GM12878 (cell line): ENCODE measurements around the gene SIAH2. TPM values are rescaled to one million over a fixed set of nuclear protein-coding genes. Genes with fewer than 3 reads are reported as not detected.

Experiments used
- CREM ChIP-seq: IDR thresholded peaks from 2 replicates; pipeline ENCODE4 v1.6.1; 2014; ENCODE audit warnings: antibody characterized with exemption, low read depth
- EGR1 ChIP-seq, 2 experiments: IDR thresholded peaks; 1 replicate in 1 of 2; 2 replicates in 1 of 2; pipeline ENCODE4 v1.6.1; 2011 to 2012; ENCODE audit warnings: low read depth in 2 of 2, low read length in 2 of 2, borderline replicate concordance in 1 of 2, mild to moderate bottlenecking in 1 of 2, moderate library complexity in 1 of 2
- IKZF1 ChIP-seq: fragments of 450-650 bp; conservative IDR thresholded peaks from 2 replicates; pipeline ENCODE4 v1.6.1; 2017; ENCODE audit warnings: antibody characterized with exemption, mild to moderate bottlenecking
- IKZF2 ChIP-seq, 2 experiments: fragments of 450-650 bp; IDR thresholded peaks; 2 replicates each; pipeline ENCODE4 v1.6.1; 2017; ENCODE audit warnings: mild to moderate bottlenecking in 2 of 2, moderate library complexity in 2 of 2
- MEF2B ChIP-seq: fragments of 450-650 bp; IDR thresholded peaks from 2 replicates; pipeline ENCODE4 v1.6.1; 2018; ENCODE audit warnings: mild to moderate bottlenecking, moderate library complexity; ENCODE audit not compliant: partially characterized antibody, poor library complexity, severe bottlenecking
- NFXL1 ChIP-seq: fragments of 450-650 bp; IDR thresholded peaks from 2 replicates; pipeline ENCODE4 v1.6.1; 2017; ENCODE audit warnings: antibody characterized with exemption, mild to moderate bottlenecking, borderline replicate concordance
- PBX3 ChIP-seq: IDR thresholded peaks from 2 replicates; pipeline ENCODE4 v1.6.1; 2011; ENCODE audit warnings: mild to moderate bottlenecking, low read depth, low read length, moderate library complexity; ENCODE audit not compliant: insufficient replicate concordance
- POLR2AphosphoS2 ChIP-seq: IDR thresholded peaks from 2 replicates; pipeline ENCODE4 v1.6.1; 2011; ENCODE audit warnings: low read depth, mild to moderate bottlenecking, low read length, improper control_type of control experiment, moderate library complexity
- POU2F2 ChIP-seq: IDR thresholded peaks from 3 replicates; pipeline ENCODE4 v1.6.1; 2011; ENCODE audit warnings: low read depth, mild to moderate bottlenecking, low read length, borderline replicate concordance
- RBBP5 ChIP-seq: fragments of 200-600 bp; sonication (generic); conservative IDR thresholded peaks from 2 replicates; pipeline ENCODE4 v1.6.1; 2016
- SMAD1 ChIP-seq: fragments of 450-650 bp; IDR thresholded peaks from 2 replicates; pipeline ENCODE4 v1.6.1; 2018; ENCODE audit warnings: mild to moderate bottlenecking, low read depth; ENCODE audit not compliant: partially characterized antibody
- SMARCA5 ChIP-seq: fragments of 450-650 bp; IDR thresholded peaks from 2 replicates; pipeline ENCODE4 v1.6.1; 2017; ENCODE audit warnings: mild to moderate bottlenecking
- SRF ChIP-seq, 2 experiments: IDR thresholded peaks; 2 replicates each; pipeline ENCODE4 v1.6.1; 2011; ENCODE audit warnings: low read depth in 2 of 2, low read length in 2 of 2, mild to moderate bottlenecking in 1 of 2, moderate library complexity in 1 of 2
- TCF3 ChIP-seq: IDR thresholded peaks from 2 replicates; pipeline ENCODE4 v1.6.1; 2012; ENCODE audit warnings: low read depth, mild to moderate bottlenecking, low read length, borderline replicate concordance; ENCODE audit not compliant: insufficient read depth
- USF2 ChIP-seq: IDR thresholded peaks from 2 replicates; pipeline ENCODE4 v1.6.1; 2011; ENCODE audit warnings: low read depth, low read length, improper control_type of control experiment, borderline replicate concordance
- polyA plus RNA-seq, 11 experiments: library from polyadenylated mRNA; depleted of rRNA in 4 of 11; unstranded in 6 of 11; stranded (reverse) in 5 of 11; fragments of >200 nt; fragmentation: Nextera tagmentation in 4 of 11; fragmentation: Illumina TruSeq in 1 of 11; extraction: Ambion mirVana in 4 of 11; extraction: Trizol in 1 of 11; gene quantifications; 1 replicate in 1 of 11; 2 replicates in 10 of 11; pipeline versions ENCODE4 v1.2.1 to v1.2.3, GENCODE V29; 2011 to 2016; ENCODE audit warnings: inconsistent platforms in 2 of 11, missing spikeins in 2 of 11, low read depth in 1 of 11
- total RNA-seq, 4 experiments: library from RNA; depleted of rRNA in 3 of 4; stranded (reverse); fragments of >200 nt in 3 of 4; fragmentation: Illumina TruSeq in 1 of 4; extraction: Trizol in 1 of 4; gene quantifications; 2 replicates each; pipeline versions ENCODE4 v1.2.1 to v1.2.3, GENCODE V29; 2013 to 2021
- TF ChIP-seq, protein P1 (sequence below): IDR thresholded peaks from 2 replicates; pipeline ENCODE4 v1.6.1; 2012; ENCODE audit warnings: mild to moderate bottlenecking, low read depth, low read length
- TF ChIP-seq, protein P2 (sequence below): fragments of 450-650 bp; IDR thresholded peaks from 2 replicates; pipeline ENCODE4 v1.6.1; 2016; ENCODE audit warnings: mild to moderate bottlenecking

SIAH2 gene
- total and polyA plus RNA-seq, 10 of the 15 experiments (the other 5 are each of a cell fraction or from before 2014, with no cell fraction given): 3.3 to 51.5 (median 29.7) TPM

DNA sequence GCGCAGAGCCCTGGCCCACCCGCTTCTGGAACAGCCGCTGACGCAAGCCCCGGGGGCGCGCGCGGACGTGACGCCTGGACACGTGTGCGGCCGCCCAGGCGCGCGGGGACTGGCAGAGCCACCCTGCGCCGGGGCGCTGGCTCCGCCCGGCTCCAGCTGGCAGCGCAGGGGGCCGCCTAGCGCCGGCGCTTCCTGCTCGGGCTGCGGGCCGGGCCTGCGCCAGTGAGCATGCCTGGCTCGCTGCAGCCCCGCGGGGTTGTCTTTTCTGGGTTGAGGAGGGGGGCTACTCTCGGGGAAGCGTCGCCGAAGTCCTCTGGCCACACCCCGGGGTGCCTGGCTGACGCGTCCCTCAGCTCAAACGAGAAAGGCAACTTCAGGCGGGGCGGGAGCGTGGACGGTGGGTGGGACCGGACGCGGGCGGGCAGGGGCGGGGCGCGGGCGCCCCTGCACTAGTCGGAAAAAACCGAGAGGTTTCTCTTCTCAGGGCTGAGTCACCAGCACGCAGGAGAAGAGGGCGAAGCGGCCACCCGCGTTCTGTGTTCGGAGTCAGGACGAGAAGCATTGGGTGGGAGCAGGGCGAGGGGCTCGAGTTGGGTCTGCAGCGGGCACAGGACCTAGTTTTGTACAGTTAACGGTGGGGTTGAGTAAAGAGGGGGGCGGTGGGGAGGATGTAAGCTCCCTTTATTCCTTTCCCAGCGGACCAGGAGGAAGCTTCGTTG lies at the start of gene SIAH2 (continued):
- TF ChIP-seq IKZF2 (IDR thresholded peaks at IDR 0.05) (peak in 1 of 2 experiments; percentile 40; a peak in 2 of 4 replicates), MEF2B (peak; percentile 11), TCF3 (peak; percentile 90), CREM (peak; percentile 82), SMARCA5 (peak; percentile 80), PBX3 (peak; percentile 20), EGR1 (IDR thresholded peaks at IDR 0.05; ENCODE audit: borderline replicate concordance in 1 of 2, low read depth in 2 of 2, low read length in 2 of 2) (peak in 1 of 2 experiments; percentile 62; a peak in 1 of 3 replicates), POLR2AphosphoS2 (peak; percentile 65), IKZF1 (peak; percentile 76), SMAD1 (no peak), USF2 (peak; percentile 63), NFXL1 (peak; percentile 85; the same call in 1 of the 2 replicates), RBBP5 (no peak), SRF (IDR thresholded peaks at IDR 0.05; ENCODE audit: low read depth in 2 of 2, low read length in 2 of 2) (0 out of 4 replicates have a peak, but pooled peaks of 1 of the 2 experiments have one; percentile 20), POU2F2 (peak; percentile 72; the same call in 1 of the 3 replicates)
- TF ChIP-seq, protein P1, sequence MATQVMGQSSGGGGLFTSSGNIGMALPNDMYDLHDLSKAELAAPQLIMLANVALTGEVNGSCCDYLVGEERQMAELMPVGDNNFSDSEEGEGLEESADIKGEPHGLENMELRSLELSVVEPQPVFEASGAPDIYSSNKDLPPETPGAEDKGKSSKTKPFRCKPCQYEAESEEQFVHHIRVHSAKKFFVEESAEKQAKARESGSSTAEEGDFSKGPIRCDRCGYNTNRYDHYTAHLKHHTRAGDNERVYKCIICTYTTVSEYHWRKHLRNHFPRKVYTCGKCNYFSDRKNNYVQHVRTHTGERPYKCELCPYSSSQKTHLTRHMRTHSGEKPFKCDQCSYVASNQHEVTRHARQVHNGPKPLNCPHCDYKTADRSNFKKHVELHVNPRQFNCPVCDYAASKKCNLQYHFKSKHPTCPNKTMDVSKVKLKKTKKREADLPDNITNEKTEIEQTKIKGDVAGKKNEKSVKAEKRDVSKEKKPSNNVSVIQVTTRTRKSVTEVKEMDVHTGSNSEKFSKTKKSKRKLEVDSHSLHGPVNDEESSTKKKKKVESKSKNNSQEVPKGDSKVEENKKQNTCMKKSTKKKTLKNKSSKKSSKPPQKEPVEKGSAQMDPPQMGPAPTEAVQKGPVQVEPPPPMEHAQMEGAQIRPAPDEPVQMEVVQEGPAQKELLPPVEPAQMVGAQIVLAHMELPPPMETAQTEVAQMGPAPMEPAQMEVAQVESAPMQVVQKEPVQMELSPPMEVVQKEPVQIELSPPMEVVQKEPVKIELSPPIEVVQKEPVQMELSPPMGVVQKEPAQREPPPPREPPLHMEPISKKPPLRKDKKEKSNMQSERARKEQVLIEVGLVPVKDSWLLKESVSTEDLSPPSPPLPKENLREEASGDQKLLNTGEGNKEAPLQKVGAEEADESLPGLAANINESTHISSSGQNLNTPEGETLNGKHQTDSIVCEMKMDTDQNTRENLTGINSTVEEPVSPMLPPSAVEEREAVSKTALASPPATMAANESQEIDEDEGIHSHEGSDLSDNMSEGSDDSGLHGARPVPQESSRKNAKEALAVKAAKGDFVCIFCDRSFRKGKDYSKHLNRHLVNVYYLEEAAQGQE: peak; percentile 18; the same call in 1 of the 2 replicates
- TF ChIP-seq, protein P2, sequence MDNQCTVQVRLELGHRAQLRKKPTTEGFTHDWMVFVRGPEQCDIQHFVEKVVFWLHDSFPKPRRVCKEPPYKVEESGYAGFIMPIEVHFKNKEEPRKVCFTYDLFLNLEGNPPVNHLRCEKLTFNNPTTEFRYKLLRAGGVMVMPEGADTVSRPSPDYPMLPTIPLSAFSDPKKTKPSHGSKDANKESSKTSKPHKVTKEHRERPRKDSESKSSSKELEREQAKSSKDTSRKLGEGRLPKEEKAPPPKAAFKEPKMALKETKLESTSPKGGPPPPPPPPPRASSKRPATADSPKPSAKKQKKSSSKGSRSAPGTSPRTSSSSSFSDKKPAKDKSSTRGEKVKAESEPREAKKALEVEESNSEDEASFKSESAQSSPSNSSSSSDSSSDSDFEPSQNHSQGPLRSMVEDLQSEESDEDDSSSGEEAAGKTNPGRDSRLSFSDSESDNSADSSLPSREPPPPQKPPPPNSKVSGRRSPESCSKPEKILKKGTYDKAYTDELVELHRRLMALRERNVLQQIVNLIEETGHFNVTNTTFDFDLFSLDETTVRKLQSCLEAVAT: peak; percentile 91; the same call in 1 of the 2 replicates
